Gastrocnemius medialis (tissue), 4 donors: Measurements from ENCODE around the gene TJP3.

Experiments
- POLR2A ChIP-seq, 2 donors: fragments of 450-650 bp; IDR thresholded peaks; one replicate each; pipeline ENCODE4 v1.6.1; 2017; ENCODE audit warnings: antibody characterized with exemption in 2 of 2, mild to moderate bottlenecking in 2 of 2, moderate library complexity in 2 of 2
- TF ChIP-seq, protein P1 (sequence below), 5 experiments: fragments of 450-650 bp in 3 of 5; fragments of 200-600 bp in 2 of 5; sonication (generic) in 2 of 5; IDR thresholded peaks in 4 of 5; conservative IDR thresholded peaks in 1 of 5; 1 replicate in 4 of 5; 2 replicates in 1 of 5; pipeline ENCODE4 v1.5.1; 2016 to 2019; ENCODE audit warnings: antibody characterized with exemption in 5 of 5, mild to moderate bottlenecking in 3 of 5, moderate library complexity in 3 of 5

DNA sequence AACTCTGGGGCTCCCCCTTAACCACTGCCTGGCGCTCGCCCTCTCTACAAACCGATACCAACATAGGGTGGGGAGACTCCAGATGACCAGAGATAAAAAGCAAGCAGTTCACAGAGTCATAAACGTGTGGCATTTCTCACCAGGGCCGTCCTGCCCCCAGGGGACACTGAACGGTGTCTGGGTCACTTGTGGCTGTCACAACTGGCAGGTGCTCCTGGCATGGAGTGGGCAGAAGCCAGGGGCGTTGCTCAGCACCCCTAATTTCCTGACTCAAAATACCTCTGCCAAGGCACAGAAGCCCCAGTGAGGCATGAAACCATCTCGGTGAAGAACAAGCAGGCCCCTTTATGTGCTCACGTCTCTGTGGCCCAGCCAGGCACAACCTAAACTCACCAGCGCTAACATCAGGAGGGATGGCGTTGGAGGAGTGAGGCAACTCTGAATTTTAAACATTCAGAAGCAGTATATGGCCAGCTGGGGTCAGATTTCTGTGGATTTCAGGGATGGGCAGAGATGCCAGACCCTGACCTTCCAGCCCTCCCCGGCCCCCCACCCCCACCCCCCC, 9.7 kb upstream of the TJP3 start:
- TF ChIP-seq POLR2A (IDR thresholded peaks at IDR 0.05), result no peak
- TF ChIP-seq, protein P1, sequence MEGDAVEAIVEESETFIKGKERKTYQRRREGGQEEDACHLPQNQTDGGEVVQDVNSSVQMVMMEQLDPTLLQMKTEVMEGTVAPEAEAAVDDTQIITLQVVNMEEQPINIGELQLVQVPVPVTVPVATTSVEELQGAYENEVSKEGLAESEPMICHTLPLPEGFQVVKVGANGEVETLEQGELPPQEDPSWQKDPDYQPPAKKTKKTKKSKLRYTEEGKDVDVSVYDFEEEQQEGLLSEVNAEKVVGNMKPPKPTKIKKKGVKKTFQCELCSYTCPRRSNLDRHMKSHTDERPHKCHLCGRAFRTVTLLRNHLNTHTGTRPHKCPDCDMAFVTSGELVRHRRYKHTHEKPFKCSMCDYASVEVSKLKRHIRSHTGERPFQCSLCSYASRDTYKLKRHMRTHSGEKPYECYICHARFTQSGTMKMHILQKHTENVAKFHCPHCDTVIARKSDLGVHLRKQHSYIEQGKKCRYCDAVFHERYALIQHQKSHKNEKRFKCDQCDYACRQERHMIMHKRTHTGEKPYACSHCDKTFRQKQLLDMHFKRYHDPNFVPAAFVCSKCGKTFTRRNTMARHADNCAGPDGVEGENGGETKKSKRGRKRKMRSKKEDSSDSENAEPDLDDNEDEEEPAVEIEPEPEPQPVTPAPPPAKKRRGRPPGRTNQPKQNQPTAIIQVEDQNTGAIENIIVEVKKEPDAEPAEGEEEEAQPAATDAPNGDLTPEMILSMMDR (IDR thresholded peaks at IDR 0.05 in 4 of 5, conservative IDR thresholded peaks at IDR 0.05 in 1 of 5), result no peak
